ENCODE measurements around the gene TEAD1. TPM values are rescaled to one million over a fixed set of nuclear protein-coding genes. Genes with fewer than 3 reads are reported as not detected.

Gene TEAD1
- total RNA-seq, 4 donors from 2014 or later, result 127 to 165 (median 140) TPM

DNA sequence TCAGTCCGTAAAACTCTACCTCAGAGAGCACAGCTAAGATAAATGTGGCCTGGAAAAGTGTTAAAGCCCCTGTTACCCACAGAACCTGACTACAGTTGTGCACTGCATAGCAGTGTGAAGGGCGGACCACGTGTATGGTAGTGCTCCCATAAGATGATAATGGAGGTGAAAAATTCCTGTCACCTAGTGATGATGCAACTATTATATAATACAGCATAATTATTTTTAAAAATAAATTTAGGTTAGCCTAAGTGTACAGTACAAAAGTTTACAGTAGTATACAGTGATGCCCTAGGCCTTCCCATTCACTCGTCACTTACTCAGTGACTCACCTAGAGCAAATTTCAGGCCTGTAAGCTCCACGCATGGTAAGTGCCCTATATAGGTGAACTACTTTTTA lies 258.3 kb downstream of the TEAD1 start:
- TF ChIP-seq, protein P1, sequence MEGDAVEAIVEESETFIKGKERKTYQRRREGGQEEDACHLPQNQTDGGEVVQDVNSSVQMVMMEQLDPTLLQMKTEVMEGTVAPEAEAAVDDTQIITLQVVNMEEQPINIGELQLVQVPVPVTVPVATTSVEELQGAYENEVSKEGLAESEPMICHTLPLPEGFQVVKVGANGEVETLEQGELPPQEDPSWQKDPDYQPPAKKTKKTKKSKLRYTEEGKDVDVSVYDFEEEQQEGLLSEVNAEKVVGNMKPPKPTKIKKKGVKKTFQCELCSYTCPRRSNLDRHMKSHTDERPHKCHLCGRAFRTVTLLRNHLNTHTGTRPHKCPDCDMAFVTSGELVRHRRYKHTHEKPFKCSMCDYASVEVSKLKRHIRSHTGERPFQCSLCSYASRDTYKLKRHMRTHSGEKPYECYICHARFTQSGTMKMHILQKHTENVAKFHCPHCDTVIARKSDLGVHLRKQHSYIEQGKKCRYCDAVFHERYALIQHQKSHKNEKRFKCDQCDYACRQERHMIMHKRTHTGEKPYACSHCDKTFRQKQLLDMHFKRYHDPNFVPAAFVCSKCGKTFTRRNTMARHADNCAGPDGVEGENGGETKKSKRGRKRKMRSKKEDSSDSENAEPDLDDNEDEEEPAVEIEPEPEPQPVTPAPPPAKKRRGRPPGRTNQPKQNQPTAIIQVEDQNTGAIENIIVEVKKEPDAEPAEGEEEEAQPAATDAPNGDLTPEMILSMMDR (IDR thresholded peaks at IDR 0.05), result no peak
- no peak for TF ChIP-seq EP300 (IDR thresholded peaks at IDR 0.05)
- TF ChIP-seq POLR2A (IDR thresholded peaks at IDR 0.05), result no peak
- no peak for DNase-seq (ENCODE audit: low spot score in 2 of 2)
- H3K4me3 ChIP-seq, result no peak overlapping the region
- 79 to 94% methylated on average over 5 of the region's 5 CpGs for WGBS, 2 donors
- no peak overlapping the region for H3K27ac ChIP-seq
- H3K27me3 ChIP-seq, result no peaks in the 10 kb centered on the region
- H3K9me3 ChIP-seq, result no peaks in the 10 kb centered on the region
- H3K36me3 ChIP-seq, result peaks cover 0 to 39% (median 0%) of the 10 kb centered on the region in 3 donors
- H3K4me1 ChIP-seq, result no peaks in the 10 kb centered on the region

DNA sequence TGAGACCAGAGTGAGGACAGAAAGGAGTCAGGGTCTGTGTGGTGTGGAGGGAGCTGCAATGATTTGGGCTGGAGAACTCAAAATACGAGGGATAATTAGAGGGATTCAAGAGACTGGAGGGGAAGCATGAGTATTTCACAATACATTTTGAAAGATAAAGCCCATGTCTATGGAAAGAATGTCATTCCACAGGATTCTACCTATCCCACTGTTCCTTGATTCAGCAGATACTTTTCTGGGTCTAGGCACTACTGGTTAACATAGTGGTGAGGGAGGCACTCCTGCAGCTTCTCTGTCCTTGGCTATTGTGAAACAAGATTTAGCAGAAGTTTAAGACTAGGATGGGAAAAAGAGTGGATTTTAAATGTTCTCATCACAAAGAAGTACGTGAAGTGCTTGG lies 262.0 kb downstream of the TEAD1 start:
- no peaks in the 10 kb centered on the region for H3K27me3 ChIP-seq
- TF ChIP-seq, protein P1 (IDR thresholded peaks at IDR 0.05), result no peak
- TF ChIP-seq EP300 (IDR thresholded peaks at IDR 0.05), result no peak
- TF ChIP-seq POLR2A (IDR thresholded peaks at IDR 0.05), result no peak
- H3K27ac ChIP-seq, result no peak overlapping the region
- peaks cover 0 to 13% (median 2%) of the 10 kb centered on the region in 4 donors for H3K4me1 ChIP-seq
- no peak overlapping the region for H3K4me3 ChIP-seq
- no peaks in the 10 kb centered on the region for H3K9me3 ChIP-seq
- peaks cover 0 to 60% (median 0%) of the 10 kb centered on the region in 3 donors for H3K36me3 ChIP-seq
- no peak for DNase-seq (ENCODE audit: low spot score in 2 of 2)
- 48 to 87% methylated on average over 2 of the region's 2 CpGs for WGBS, 2 donors

DNA sequence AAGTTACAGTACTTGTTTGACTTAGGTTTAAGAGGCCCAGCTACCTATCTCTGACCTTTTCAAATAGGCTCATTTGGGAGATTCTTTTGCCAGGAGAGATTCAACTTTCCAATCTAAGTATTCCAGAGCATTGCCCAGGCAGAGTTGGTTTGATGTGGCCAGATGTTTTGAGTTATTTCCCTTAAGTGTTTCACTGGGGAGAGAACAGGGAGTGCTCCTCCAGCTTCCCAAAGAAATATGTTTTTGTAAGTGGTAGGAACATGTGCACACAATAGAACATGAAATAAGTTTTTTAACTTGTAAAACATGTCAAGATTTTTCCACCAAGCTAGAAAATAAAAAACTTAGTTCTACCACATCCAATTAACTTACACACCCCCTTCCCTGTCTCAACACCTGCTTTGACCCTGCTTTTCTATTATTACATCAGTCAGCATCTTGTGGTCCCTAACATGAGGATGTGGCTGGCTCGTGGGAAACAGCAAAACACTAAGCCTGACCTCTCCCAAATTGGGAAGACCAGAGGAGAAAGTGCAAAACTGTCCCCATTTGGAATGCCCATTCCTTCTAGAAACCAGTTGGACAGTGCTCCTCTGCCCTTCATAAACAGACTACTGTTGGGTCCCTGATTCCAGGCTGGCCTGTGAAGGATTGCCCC lies 264.5 kb downstream of the TEAD1 start:
- DNase-seq (ENCODE audit: low spot score in 2 of 2), result no peak
- Histone ChIP-seq H3K9me3 (no peaks in the 10 kb centered on the region), H3K27ac (peak overlapping the region in 2 of 4 donors; percentile 31 to 76), H3K27me3 (no peaks in the 10 kb centered on the region), H3K4me1 (peaks cover 0 to 13% (median 2%) of the 10 kb centered on the region in 4 donors), H3K36me3 (peaks cover 0 to 54% (median 0%) of the 10 kb centered on the region in 3 donors), H3K4me3 (no peak overlapping the region)
- TF ChIP-seq, protein P1 (IDR thresholded peaks at IDR 0.05), result no peak
- peak in 1 of 2 donors; percentile 21 for TF ChIP-seq EP300 (IDR thresholded peaks at IDR 0.05)
- WGBS, 2 donors, result 65 to 69% methylated on average over 1 of the region's 1 CpG

DNA sequence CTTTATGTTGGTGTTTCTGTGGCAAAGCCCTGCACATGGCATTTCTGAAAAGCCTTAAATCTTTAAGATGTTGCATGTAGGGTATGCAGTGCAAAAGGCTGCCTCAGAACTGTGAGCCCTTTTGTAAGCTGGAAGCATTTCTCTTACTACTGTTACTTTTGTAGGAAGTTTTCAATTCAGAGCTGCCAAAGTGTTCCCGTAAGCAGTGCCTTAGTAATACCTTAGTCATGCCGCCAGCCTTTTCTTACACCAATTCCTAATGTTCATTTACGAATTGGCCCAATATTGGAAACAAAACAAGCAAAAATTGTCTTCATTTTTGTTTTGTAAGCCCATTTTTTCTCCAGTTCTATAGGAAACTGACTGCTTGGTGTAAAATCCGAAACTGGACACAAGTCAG lies 267.4 kb downstream of the TEAD1 start:
- Histone ChIP-seq H3K36me3 (peaks cover 0 to 45% (median 0%) of the 10 kb centered on the region in 3 donors), H3K27ac (peak overlapping the region in 1 of 4 donors; percentile 9), H3K27me3 (no peaks in the 10 kb centered on the region), H3K4me1 (peaks cover 0 to 13% (median 2%) of the 10 kb centered on the region in 4 donors), H3K9me3 (peaks cover 0 to 6% (median 0%) of the 10 kb centered on the region in 4 donors), H3K4me3 (no peak overlapping the region)
- TF ChIP-seq POLR2A (IDR thresholded peaks at IDR 0.05) (no peak), EP300 (IDR thresholded peaks at IDR 0.05) (no peak)
- TF ChIP-seq, protein P1 (IDR thresholded peaks at IDR 0.05), result no peak
- no peak for DNase-seq (ENCODE audit: low spot score in 2 of 2)
- WGBS, 2 donors, result 75 to 77% methylated on average over 4 of the region's 4 CpGs

DNA sequence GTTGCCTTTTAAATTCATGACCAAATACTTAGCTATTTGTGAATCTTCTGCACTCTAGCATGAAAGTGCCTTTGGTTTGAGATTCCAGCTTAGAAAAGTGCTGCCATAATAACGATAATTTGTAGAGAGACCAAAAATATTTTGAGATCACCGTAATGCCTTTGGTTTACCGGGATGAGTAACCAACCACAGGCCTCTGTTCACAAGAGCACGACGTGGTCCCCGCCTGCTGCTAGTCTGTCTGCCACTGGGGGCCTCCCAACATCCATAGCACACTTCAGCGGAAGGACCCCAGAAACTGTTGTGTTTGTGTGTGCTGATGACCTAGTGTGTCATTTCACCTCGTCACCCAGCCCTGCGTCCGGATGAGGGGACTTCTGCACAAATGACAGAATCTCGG lies 267.9 kb downstream of the TEAD1 start:
- no peak overlapping the region for H3K4me3 ChIP-seq
- peaks cover 0 to 11% (median 1%) of the 10 kb centered on the region in 4 donors for H3K9me3 ChIP-seq
- no peaks in the 10 kb centered on the region for H3K27me3 ChIP-seq
- 71% methylated on average over 11 of the region's 11 CpGs for WGBS, 2 donors
- TF ChIP-seq EP300 (IDR thresholded peaks at IDR 0.05) (no peak), POLR2A (IDR thresholded peaks at IDR 0.05) (no peak)
- TF ChIP-seq, protein P1 (IDR thresholded peaks at IDR 0.05), result no peak
- H3K36me3 ChIP-seq, result peaks cover 0 to 43% (median 0%) of the 10 kb centered on the region in 3 donors
- peaks cover 0 to 13% (median 2%) of the 10 kb centered on the region in 4 donors for H3K4me1 ChIP-seq
- no peak overlapping the region for H3K27ac ChIP-seq
- no peak for DNase-seq (ENCODE audit: low spot score in 2 of 2)

All from tibial nerve (tissue), 4 donors.